ENCODE data around the gene ERAL1.

DNA sequence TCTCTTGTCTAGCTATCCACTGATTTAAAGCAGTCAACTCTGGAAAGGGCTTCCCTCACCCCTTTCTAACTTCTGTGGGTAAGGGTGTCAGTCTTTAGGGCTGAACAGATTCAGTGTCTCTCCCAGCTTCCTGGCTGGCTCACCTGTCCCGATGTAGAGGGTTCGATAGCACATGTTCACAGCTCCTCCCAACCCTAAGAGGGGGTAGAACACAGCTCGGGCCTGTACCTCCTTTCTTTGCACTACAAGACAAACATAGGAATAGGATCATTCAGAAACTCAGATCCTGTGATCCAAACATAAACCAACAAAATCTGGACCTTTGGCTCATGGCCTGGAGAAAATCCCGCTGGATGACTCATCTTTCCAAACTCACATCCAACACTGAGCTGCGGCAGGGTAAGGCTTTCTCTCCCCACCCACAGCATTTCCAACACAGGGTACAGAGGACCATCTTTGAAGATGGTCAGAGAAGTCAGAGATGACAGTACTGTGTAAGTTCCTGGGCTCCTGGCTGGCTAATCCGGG is 53.9 kb downstream of the ERAL1 start:
- TF ChIP-seq, protein P1, sequence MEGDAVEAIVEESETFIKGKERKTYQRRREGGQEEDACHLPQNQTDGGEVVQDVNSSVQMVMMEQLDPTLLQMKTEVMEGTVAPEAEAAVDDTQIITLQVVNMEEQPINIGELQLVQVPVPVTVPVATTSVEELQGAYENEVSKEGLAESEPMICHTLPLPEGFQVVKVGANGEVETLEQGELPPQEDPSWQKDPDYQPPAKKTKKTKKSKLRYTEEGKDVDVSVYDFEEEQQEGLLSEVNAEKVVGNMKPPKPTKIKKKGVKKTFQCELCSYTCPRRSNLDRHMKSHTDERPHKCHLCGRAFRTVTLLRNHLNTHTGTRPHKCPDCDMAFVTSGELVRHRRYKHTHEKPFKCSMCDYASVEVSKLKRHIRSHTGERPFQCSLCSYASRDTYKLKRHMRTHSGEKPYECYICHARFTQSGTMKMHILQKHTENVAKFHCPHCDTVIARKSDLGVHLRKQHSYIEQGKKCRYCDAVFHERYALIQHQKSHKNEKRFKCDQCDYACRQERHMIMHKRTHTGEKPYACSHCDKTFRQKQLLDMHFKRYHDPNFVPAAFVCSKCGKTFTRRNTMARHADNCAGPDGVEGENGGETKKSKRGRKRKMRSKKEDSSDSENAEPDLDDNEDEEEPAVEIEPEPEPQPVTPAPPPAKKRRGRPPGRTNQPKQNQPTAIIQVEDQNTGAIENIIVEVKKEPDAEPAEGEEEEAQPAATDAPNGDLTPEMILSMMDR (conservative IDR thresholded peaks at IDR 0.05 in 1 of 2, IDR thresholded peaks at IDR 0.05 in 1 of 2; ENCODE audit: low read depth in 1 of 2, low read length in 2 of 2) = no peak
- no peak for TF ChIP-seq EZH2 (IDR thresholded peaks at IDR 0.05; ENCODE audit: low read length, missing control alignments)

All from fibroblast of lung (primary cell).